GM23338 (cell line): ENCODE results near the gene VPS37C.
"Not testable (repeated sequence)": the region's sequence is repeated elsewhere in the genome, so short reads cannot be mapped to it uniquely, and the experiment has no call there.

Experiments used
- CREB1 ChIP-seq: fragments of 250-450 bp; sonication (Bioruptor Pico); IDR thresholded peaks from 2 replicates; pipeline ENCODE4 v1.5.0; 2020; ENCODE audit warnings: low read depth, mild to moderate bottlenecking, moderate library complexity
- ETS1 ChIP-seq: IDR thresholded peaks from 2 replicates; pipeline ENCODE4 v1.6.1; 2016; ENCODE audit warnings: antibody characterized with exemption
- EZH2 ChIP-seq: fragments of 200-600 bp; sonication (generic); IDR thresholded peaks from one replicate; pipeline ENCODE4 v1.8.0; 2017; ENCODE audit warnings: antibody characterized with exemption, mild to moderate bottlenecking, low read depth; ENCODE audit not compliant: unreplicated experiment
- EZH2phosphoT487 ChIP-seq: fragments of 200-600 bp; sonication (generic); IDR thresholded peaks from one replicate; pipeline ENCODE4 v1.8.1; 2018; ENCODE audit warnings: antibody characterized with exemption; ENCODE audit not compliant: unreplicated experiment
- JUNB ChIP-seq: IDR thresholded peaks from one replicate; pipeline ENCODE4 v1.6.1; 2016; ENCODE audit warnings: antibody characterized with exemption; ENCODE audit not compliant: unreplicated experiment
- NANOG ChIP-seq: IDR thresholded peaks from 2 replicates; pipeline ENCODE4 v1.6.1; 2016; ENCODE audit warnings: antibody characterized with exemption, borderline replicate concordance
- POLR2AphosphoS5 ChIP-seq: IDR thresholded peaks from 2 replicates; pipeline ENCODE4 v1.6.1; 2016; ENCODE audit warnings: antibody characterized with exemption, low read depth
- REST ChIP-seq: IDR thresholded peaks from one replicate; pipeline ENCODE4 v1.6.1; 2018; ENCODE audit warnings: antibody characterized with exemption; ENCODE audit not compliant: unreplicated experiment
- ZNF114 ChIP-seq: fragments of 250-450 bp; sonication (Bioruptor Pico); IDR thresholded peaks from 2 replicates; pipeline ENCODE4 v1.5.0; 2020; ENCODE audit warnings: mild to moderate bottlenecking, moderate library complexity
- TF ChIP-seq, protein P1 (sequence below), 2 experiments: fragments of 200-600 bp in 1 of 2; sonication (generic) in 1 of 2; conservative IDR thresholded peaks; 2 replicates each; pipeline versions ENCODE4 v1.5.1 to v1.6.1; 2016 to 2017; ENCODE audit warnings: antibody characterized with exemption in 2 of 2, low read depth in 2 of 2, mild to moderate bottlenecking in 2 of 2, moderate library complexity in 1 of 2
- TF ChIP-seq, protein P2 (sequence below): fragments of 250-450 bp; sonication (Bioruptor Pico); IDR thresholded peaks from 2 replicates; pipeline ENCODE4 v1.5.0; 2020; ENCODE audit warnings: mild to moderate bottlenecking, moderate library complexity

DNA sequence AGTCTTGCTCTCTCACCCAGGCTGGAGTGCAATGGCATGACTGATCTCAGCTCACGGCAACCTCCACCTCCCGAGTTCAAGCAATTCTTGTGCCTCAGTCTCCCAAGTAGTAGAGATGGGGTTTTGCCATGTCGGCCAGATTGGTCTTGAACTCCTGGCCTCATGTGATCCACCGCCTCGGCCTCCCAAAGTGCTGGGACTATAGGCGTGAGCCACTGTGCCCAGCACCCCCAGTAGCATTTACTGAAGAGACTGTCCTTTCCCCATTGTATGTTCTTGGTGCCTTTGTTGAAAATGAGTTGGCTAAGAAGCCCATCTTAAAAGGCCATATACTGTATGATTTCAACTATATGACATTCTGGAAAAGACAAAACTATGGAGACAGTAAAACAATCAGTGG is 19.0 kb upstream of the VPS37C start:
- TF ChIP-seq, protein P1, sequence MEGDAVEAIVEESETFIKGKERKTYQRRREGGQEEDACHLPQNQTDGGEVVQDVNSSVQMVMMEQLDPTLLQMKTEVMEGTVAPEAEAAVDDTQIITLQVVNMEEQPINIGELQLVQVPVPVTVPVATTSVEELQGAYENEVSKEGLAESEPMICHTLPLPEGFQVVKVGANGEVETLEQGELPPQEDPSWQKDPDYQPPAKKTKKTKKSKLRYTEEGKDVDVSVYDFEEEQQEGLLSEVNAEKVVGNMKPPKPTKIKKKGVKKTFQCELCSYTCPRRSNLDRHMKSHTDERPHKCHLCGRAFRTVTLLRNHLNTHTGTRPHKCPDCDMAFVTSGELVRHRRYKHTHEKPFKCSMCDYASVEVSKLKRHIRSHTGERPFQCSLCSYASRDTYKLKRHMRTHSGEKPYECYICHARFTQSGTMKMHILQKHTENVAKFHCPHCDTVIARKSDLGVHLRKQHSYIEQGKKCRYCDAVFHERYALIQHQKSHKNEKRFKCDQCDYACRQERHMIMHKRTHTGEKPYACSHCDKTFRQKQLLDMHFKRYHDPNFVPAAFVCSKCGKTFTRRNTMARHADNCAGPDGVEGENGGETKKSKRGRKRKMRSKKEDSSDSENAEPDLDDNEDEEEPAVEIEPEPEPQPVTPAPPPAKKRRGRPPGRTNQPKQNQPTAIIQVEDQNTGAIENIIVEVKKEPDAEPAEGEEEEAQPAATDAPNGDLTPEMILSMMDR (conservative IDR thresholded peaks at IDR 0.05; ENCODE audit: low read depth in 2 of 2), result not testable (repeated sequence)
- not testable (repeated sequence) for TF ChIP-seq REST; EZH2; POLR2AphosphoS5; ETS1; CREB1; ZNF114 (CRISPR knock-in tag); EZH2phosphoT487; JUNB; NANOG
- TF ChIP-seq, protein P2, sequence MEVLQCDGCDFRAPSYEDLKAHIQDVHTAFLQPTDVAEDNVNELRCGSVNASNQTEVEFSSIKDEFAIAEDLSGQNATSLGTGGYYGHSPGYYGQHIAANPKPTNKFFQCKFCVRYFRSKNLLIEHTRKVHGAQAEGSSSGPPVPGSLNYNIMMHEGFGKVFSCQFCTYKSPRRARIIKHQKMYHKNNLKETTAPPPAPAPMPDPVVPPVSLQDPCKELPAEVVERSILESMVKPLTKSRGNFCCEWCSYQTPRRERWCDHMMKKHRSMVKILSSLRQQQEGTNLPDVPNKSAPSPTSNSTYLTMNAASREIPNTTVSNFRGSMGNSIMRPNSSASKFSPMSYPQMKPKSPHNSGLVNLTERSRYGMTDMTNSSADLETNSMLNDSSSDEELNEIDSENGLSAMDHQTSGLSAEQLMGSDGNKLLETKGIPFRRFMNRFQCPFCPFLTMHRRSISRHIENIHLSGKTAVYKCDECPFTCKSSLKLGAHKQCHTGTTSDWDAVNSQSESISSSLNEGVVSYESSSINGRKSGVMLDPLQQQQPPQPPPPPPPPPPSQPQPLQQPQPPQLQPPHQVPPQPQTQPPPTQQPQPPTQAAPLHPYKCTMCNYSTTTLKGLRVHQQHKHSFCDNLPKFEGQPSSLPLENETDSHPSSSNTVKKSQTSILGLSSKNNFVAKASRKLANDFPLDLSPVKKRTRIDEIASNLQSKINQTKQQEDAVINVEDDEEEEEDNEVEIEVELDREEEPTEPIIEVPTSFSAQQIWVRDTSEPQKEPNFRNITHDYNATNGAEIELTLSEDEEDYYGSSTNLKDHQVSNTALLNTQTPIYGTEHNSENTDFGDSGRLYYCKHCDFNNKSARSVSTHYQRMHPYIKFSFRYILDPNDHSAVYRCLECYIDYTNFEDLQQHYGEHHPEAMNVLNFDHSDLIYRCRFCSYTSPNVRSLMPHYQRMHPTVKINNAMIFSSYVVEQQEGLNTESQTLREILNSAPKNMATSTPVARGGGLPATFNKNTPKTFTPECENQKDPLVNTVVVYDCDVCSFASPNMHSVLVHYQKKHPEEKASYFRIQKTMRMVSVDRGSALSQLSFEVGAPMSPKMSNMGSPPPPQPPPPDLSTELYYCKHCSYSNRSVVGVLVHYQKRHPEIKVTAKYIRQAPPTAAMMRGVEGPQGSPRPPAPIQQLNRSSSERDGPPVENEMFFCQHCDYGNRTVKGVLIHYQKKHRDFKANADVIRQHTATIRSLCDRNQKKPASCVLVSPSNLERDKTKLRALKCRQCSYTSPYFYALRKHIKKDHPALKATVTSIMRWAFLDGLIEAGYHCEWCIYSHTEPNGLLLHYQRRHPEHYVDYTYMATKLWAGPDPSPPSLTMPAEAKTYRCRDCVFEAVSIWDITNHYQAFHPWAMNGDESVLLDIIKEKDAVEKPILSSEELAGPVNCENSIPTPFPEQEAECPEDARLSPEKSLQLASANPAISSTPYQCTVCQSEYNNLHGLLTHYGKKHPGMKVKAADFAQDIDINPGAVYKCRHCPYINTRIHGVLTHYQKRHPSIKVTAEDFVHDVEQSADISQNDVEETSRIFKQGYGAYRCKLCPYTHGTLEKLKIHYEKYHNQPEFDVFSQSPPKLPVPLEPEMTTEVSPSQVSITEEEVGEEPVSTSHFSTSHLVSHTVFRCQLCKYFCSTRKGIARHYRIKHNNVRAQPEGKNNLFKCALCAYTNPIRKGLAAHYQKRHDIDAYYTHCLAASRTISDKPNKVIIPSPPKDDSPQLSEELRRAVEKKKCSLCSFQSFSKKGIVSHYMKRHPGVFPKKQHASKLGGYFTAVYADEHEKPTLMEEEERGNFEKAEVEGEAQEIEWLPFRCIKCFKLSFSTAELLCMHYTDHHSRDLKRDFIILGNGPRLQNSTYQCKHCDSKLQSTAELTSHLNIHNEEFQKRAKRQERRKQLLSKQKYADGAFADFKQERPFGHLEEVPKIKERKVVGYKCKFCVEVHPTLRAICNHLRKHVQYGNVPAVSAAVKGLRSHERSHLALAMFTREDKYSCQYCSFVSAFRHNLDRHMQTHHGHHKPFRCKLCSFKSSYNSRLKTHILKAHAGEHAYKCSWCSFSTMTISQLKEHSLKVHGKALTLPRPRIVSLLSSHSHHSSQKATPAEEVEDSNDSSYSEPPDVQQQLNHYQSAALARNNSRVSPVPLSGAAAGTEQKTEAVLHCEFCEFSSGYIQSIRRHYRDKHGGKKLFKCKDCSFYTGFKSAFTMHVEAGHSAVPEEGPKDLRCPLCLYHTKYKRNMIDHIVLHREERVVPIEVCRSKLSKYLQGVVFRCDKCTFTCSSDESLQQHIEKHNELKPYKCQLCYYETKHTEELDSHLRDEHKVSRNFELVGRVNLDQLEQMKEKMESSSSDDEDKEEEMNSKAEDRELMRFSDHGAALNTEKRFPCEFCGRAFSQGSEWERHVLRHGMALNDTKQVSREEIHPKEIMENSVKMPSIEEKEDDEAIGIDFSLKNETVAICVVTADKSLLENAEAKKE (CRISPR knock-in tag), result not testable (repeated sequence)
